ENCODE results near the gene PDE11A. TPM values are rescaled to one million over a fixed set of nuclear protein-coding genes. Genes with fewer than 3 reads are reported as not detected.

Gene PDE11A
- total RNA-seq, 1 donor from 2014 or later, result 25.6 TPM

DNA sequence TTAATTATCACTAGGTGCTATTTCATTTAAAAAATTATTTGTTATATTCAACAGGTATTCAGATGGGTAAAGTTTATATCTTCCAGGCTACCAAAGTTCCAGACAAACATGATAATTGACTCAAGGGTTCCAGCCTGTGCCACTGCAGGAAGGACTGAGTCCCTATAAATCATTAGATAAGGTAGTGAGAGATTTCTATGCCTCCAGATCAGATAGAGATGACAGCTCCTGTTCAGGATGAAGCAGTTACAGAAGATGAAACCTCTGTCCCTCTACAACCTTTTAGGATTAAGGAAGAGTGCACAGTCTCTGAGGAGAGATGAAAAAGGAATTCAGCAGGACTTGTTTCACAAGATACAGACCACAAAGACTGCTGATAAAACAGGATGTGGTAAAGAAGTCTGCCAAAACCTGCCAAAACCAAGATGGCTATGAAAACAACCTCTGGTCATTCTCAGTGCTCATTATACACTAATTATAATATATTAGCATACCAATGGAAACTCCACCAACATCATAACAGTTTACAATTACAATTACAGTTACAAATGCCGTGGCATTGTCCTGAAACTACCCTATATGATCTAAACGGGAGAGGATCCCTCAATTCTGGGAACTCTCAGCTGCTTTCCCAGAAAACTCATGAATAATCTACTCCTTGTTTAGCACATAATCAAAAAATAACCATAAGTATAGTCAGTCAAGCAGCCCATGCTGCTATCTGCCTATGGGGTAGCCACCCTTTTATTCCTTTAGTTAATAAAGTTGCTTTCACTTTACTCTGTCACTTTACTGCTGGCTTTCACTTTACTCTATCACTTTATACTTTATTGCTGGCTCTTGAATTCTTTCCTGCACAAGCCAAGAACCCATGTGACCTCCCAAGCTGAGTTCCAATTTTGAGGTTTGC, 288.5 kb downstream of the PDE11A start:
- H3K9me3 Mint-ChIP-seq, result peaks cover 17% of the 10 kb centered on the region

DNA sequence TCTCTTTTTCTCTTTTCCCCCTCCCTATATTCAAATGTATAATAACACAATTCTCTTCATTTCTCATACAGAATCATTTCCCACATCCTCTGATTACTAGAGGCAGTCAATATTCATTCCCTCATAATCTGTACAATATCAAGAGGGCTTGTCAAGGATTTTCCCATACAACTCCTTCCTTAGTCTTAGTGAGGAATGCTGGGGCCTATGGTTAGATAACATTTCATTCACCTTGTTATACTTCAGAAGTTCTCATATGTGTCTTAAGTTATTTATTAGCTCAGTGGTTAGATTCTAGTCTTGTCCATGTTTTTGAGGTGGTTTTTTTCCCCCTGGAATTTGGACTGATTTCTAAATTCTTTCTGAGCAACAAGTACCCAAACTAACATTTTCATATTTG, 289.5 kb downstream of the PDE11A start:
- no peak for DNase-seq (ENCODE audit: low spot score in 2 of 2, unreplicated experiment in 2 of 2)
- H3K27me3 Mint-ChIP-seq (ENCODE audit: low read depth), result no peaks in the 10 kb centered on the region
- TF ChIP-seq, protein P1, sequence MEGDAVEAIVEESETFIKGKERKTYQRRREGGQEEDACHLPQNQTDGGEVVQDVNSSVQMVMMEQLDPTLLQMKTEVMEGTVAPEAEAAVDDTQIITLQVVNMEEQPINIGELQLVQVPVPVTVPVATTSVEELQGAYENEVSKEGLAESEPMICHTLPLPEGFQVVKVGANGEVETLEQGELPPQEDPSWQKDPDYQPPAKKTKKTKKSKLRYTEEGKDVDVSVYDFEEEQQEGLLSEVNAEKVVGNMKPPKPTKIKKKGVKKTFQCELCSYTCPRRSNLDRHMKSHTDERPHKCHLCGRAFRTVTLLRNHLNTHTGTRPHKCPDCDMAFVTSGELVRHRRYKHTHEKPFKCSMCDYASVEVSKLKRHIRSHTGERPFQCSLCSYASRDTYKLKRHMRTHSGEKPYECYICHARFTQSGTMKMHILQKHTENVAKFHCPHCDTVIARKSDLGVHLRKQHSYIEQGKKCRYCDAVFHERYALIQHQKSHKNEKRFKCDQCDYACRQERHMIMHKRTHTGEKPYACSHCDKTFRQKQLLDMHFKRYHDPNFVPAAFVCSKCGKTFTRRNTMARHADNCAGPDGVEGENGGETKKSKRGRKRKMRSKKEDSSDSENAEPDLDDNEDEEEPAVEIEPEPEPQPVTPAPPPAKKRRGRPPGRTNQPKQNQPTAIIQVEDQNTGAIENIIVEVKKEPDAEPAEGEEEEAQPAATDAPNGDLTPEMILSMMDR (IDR thresholded peaks at IDR 0.05; ENCODE audit: unreplicated experiment), result no peak
- H3K36me3 Mint-ChIP-seq, result peaks cover 4% of the 10 kb centered on the region
- H3K9me3 Mint-ChIP-seq, result peaks cover 17% of the 10 kb centered on the region
- peaks cover 22% of the 10 kb centered on the region for H3K4me1 Mint-ChIP-seq
- H3K27ac Mint-ChIP-seq, result peak overlapping the region; percentile 15
- no peak overlapping the region for H3K4me3 Mint-ChIP-seq

More for the DNA sequence above, 288.5 kb downstream of the PDE11A start:
- H3K4me3 Mint-ChIP-seq, result no peak overlapping the region
- peaks cover 22% of the 10 kb centered on the region for H3K4me1 Mint-ChIP-seq
- TF ChIP-seq, protein P1 (IDR thresholded peaks at IDR 0.05; ENCODE audit: unreplicated experiment), result no peak
- no peaks in the 10 kb centered on the region for H3K27me3 Mint-ChIP-seq (ENCODE audit: low read depth)
- H3K36me3 Mint-ChIP-seq, result peaks cover 4% of the 10 kb centered on the region
- no peak for DNase-seq (ENCODE audit: low spot score in 2 of 2, unreplicated experiment in 2 of 2)
- H3K27ac Mint-ChIP-seq, result peak overlapping the region; percentile 4

DNA sequence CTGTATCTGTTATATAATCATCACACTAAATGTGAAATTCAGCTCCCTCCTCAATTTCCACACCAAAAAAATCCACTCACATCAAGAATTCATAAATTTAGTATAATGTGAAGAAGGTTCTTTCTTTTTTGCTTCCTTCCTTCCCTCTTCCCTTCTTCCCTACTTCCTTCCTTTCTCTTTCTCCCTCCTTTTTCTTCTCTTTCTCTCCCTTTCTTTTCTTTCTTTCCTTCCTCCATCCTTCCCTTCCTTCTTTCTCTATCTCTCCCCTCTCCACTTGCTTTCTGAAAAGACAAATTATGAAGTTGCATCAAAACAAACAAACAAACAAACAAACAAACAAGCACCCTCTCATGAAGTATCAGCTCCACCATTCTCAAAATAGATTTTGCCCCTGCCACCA, 290.0 kb downstream of the PDE11A start:
- Mint-ChIP-seq H3K27me3 (ENCODE audit: low read depth) (no peaks in the 10 kb centered on the region), H3K27ac (no peak overlapping the region), H3K4me3 (no peak overlapping the region), H3K4me1 (peaks cover 22% of the 10 kb centered on the region), H3K9me3 (peaks cover 16% of the 10 kb centered on the region), H3K36me3 (peaks cover 4% of the 10 kb centered on the region)
- DNase-seq (ENCODE audit: low spot score in 2 of 2, unreplicated experiment in 2 of 2), result no peak
- TF ChIP-seq, protein P1 (IDR thresholded peaks at IDR 0.05; ENCODE audit: unreplicated experiment), result no peak

DNA sequence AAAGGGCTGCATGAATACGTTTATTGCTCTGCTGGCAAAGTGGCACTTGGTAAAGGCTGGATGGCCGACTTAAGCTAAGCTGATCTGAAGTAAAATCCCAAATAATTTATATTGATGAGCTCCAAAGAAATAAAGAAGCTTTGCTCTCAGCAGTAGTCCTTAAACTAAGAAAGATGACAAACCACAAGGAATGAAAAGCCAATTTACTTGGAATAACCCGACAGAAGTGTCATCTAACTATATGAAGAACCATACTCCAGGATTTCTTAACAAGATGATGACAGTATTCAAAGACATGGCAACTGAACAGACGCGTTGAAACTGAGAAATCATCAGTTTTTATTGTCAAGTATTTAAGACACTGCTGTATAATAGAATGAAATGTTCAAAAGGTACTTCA, 294.1 kb downstream of the PDE11A start:
- H3K4me3 Mint-ChIP-seq, result no peak overlapping the region
- no peak overlapping the region for H3K27ac Mint-ChIP-seq
- peaks cover 5% of the 10 kb centered on the region for H3K27me3 Mint-ChIP-seq (ENCODE audit: low read depth)
- no peaks in the 10 kb centered on the region for H3K36me3 Mint-ChIP-seq
- H3K4me1 Mint-ChIP-seq, result peaks cover 9% of the 10 kb centered on the region
- DNase-seq (ENCODE audit: low spot score in 2 of 2, unreplicated experiment in 2 of 2), result no peak
- peaks cover 23% of the 10 kb centered on the region for H3K9me3 Mint-ChIP-seq
- TF ChIP-seq, protein P1 (IDR thresholded peaks at IDR 0.05; ENCODE audit: unreplicated experiment), result no peak

DNA sequence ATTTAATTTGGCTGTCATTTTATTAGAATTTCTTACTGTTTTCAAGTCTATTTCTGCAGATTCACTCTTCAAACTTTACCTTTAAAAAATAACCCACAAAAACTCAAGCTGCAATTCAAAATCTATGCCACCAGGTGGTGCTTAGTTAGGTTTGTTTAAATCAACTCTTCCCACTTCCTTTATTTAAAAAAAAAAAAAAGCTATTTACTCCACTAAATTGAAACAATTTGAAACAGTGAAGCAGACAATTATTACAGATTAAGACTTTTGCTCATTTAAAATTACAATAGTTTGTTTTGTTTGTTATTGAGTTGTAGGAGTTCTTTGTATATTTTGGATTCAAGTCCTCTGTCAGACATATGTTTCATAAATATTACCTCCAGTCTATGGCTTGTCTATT, 300.0 kb downstream of the PDE11A start:
- no peak for DNase-seq (ENCODE audit: low spot score in 2 of 2, unreplicated experiment in 2 of 2)
- Mint-ChIP-seq H3K4me3 (no peak overlapping the region), H3K4me1 (no peaks in the 10 kb centered on the region), H3K36me3 (no peaks in the 10 kb centered on the region), H3K27me3 (ENCODE audit: low read depth) (peaks cover 5% of the 10 kb centered on the region), H3K9me3 (peaks cover 18% of the 10 kb centered on the region), H3K27ac (no peak overlapping the region)
- TF ChIP-seq, protein P1 (IDR thresholded peaks at IDR 0.05; ENCODE audit: unreplicated experiment), result peak; percentile 86
